HCT116 (cell line): ENCODE data around the gene NEUROD4. TPM values are rescaled to one million over a fixed set of nuclear protein-coding genes. Genes with fewer than 3 reads are reported as not detected.

Experiments used
- ATAC-seq: fragments of 200-7000 bp; cut with Tn5 transposase; 2 replicates; pipeline ENCODE4 v1.9.1; 2020; ENCODE audit warnings: mild to moderate bottlenecking, moderate library complexity
- BruUV-seq: library from RNA; stranded (reverse); fragments of 400-500 nt; replicated peaks from 2 replicates; lab custom pipeline; 2021; lab: Mats Ljungman, UMichigan
- CTCF ChIA-PET: fragments of 300-600 bp; sonication (Branson Sonifier 250); formaldehyde crosslinking; loops from one replicate; lab custom pipeline; 2021; ENCODE audit warnings: antibody characterized with exemption; lab: Charles Lee
- POLR2A ChIA-PET: fragments of 300-600, 350-600 bp; sonication (Branson Sonifier 250); formaldehyde crosslinking; loops from one replicate; lab custom pipeline; 2021; ENCODE audit warnings: antibody characterized with exemption; lab: Charles Lee
- RAD21 ChIA-PET, 2 experiments: fragments of 300-600 bp; sonication (Branson Sonifier 250); formaldehyde crosslinking; loops; one replicate each; lab custom pipeline; 2023; ENCODE audit warnings: low total read pairs in 2 of 2; ENCODE audit not compliant: uncharacterized antibody in 2 of 2, unreplicated experiment in 2 of 2, low non-redundant PET in 1 of 2; lab: Charles Lee
- DNase-seq: peaks from one replicate; pipeline ENCODE4 v3.0.0-alpha.2; 2010; ENCODE audit warnings: low read depth, low spot score
- H2AFZ ChIP-seq: fragments of 200-600 bp; shearing (Covaris generic), sonication (generic); 2 replicates; pipeline ENCODE4 v1.6.1; 2017; ENCODE audit warnings: low read depth, mixed run types, mixed read lengths, antibody characterized with exemption, low read length; ENCODE audit not compliant: poor library complexity, severe bottlenecking
- H3K27ac ChIP-seq: 2 replicates; pipeline ENCODE4 v1.5.1; 2012; ENCODE audit warnings: low read depth, low read length
- H3K27me3 ChIP-seq: fragments of 200-600 bp; sonication (generic); 2 replicates; pipeline ENCODE4 v1.6.1; 2016; ENCODE audit warnings: mixed run types, low read length, mixed read lengths; ENCODE audit not compliant: insufficient read depth
- H3K36me3 ChIP-seq, 2 experiments: fragments of 200-500 bp in 1 of 2; fragments of 200-600 bp in 1 of 2; sonication (Bioruptor generic) in 1 of 2; sonication (generic) in 1 of 2; 2 replicates each; pipeline versions ENCODE4 v1.5.1 to v1.6.1; 2014 to 2016; ENCODE audit warnings: low read length in 2 of 2, inconsistent platforms in 1 of 2, mixed read lengths in 1 of 2, mixed run types in 1 of 2; ENCODE audit not compliant: insufficient read depth in 2 of 2, control insufficient read depth in 1 of 2
- H3K4me1 ChIP-seq, 2 experiments: fragments of 200-600 bp in 1 of 2; sonication (generic) in 1 of 2; 2 replicates each; pipeline versions ENCODE4 v1.5.1 to v1.6.1; 2012 to 2017; ENCODE audit warnings: low read length in 2 of 2, inconsistent platforms in 1 of 2, mild to moderate bottlenecking in 1 of 2, mixed read lengths in 1 of 2, mixed run types in 1 of 2, moderate library complexity in 1 of 2; ENCODE audit not compliant: insufficient read depth in 2 of 2, control insufficient read depth in 1 of 2
- H3K4me2 ChIP-seq: fragments of 200-600 bp; sonication (generic); 2 replicates; pipeline ENCODE4 v1.6.1; 2017; ENCODE audit warnings: mixed run types, low read length, mixed read lengths
- H3K4me3 ChIP-seq, 2 experiments: fragments of 200-600 bp in 1 of 2; sonication (generic) in 1 of 2; replicated peaks in 1 of 2; 2 replicates each; pipeline ENCODE4 v1.5.1; 2011 to 2016; ENCODE audit warnings: low read length in 2 of 2, control low read depth in 1 of 2, low read depth in 1 of 2, mild to moderate bottlenecking in 1 of 2, mixed read lengths in 1 of 2, mixed run types in 1 of 2
- H3K79me2 ChIP-seq: fragments of 200-600 bp; sonication (generic); 2 replicates; pipeline ENCODE4 v1.6.1; 2017; ENCODE audit warnings: mild to moderate bottlenecking, mixed run types, low read length, moderate library complexity, mixed read lengths; ENCODE audit not compliant: insufficient read depth
- H3K9ac ChIP-seq: fragments of 200-600 bp; sonication (generic); 2 replicates; pipeline ENCODE4 v1.6.1; 2016; ENCODE audit warnings: low read length, mixed read lengths
- H3K9me2 ChIP-seq: fragments of 200-600 bp; sonication (generic), shearing (Covaris generic); 2 replicates; pipeline ENCODE4 v1.6.1; 2017; ENCODE audit warnings: mixed run types, mild to moderate bottlenecking, moderate library complexity; ENCODE audit not compliant: insufficient read depth
- H3K9me3 ChIP-seq, 2 experiments: fragments of 200-500 bp in 1 of 2; fragments of 200-600 bp in 1 of 2; sonication (Bioruptor generic) in 1 of 2; sonication (generic) in 1 of 2; 2 replicates each; pipeline ENCODE4 v1.6.1; 2014 to 2017; ENCODE audit warnings: low read length in 2 of 2, mixed read lengths in 2 of 2, inconsistent platforms in 1 of 2, low read depth in 1 of 2, mild to moderate bottlenecking in 1 of 2, mixed run types in 1 of 2, moderate library complexity in 1 of 2; ENCODE audit not compliant: control insufficient read depth in 1 of 2, insufficient read depth in 1 of 2
- H4K20me1 ChIP-seq: fragments of 200-600 bp; sonication (generic), shearing (Covaris generic); 2 replicates; pipeline ENCODE4 v1.6.1; 2017; ENCODE audit warnings: mixed run types, mild to moderate bottlenecking, moderate library complexity; ENCODE audit not compliant: insufficient read depth
- CBX3 ChIP-seq: IDR thresholded peaks from 2 replicates; pipeline ENCODE4 v1.6.1; 2012; ENCODE audit warnings: low read depth
- CEBPB ChIP-seq: IDR thresholded peaks from 2 replicates; pipeline ENCODE4 v1.6.1; 2012; ENCODE audit warnings: low read depth
- CTCF ChIP-seq, 3 experiments: fragments of 200-600 bp in 1 of 3; sonication (generic) in 1 of 3; IDR thresholded peaks in 2 of 3; conservative IDR thresholded peaks in 1 of 3; 2 replicates each; pipeline ENCODE4 v1.5.1; 2012 to 2017; ENCODE audit warnings: low read depth in 2 of 3, low read length in 2 of 3, antibody characterized with exemption in 1 of 3, borderline replicate concordance in 1 of 3, control low read depth in 1 of 3, mild to moderate bottlenecking in 1 of 3, mixed read lengths in 1 of 3, mixed run types in 1 of 3, moderate library complexity in 1 of 3; ENCODE audit not compliant: insufficient read depth in 1 of 3
- EGR1 ChIP-seq: IDR thresholded peaks from 2 replicates; pipeline ENCODE4 v1.6.1; 2012; ENCODE audit warnings: low read depth
- EZH2 ChIP-seq: fragments of 200-600 bp; sonication (generic); IDR thresholded peaks from 2 replicates; pipeline ENCODE4 v1.6.1; 2017; ENCODE audit warnings: antibody characterized with exemption, mixed run types
- EZH2phosphoT487 ChIP-seq: fragments of 200-600 bp; IDR thresholded peaks from 2 replicates; pipeline ENCODE4 v1.6.1; 2018; ENCODE audit warnings: antibody characterized with exemption, borderline replicate concordance
- FOSL1 ChIP-seq: IDR thresholded peaks from 2 replicates; pipeline ENCODE4 v1.6.1; 2012; ENCODE audit warnings: low read depth
- MAX ChIP-seq: IDR thresholded peaks from 2 replicates; pipeline ENCODE4 v1.6.1; 2012
- POLR2A ChIP-seq: IDR thresholded peaks from 2 replicates; pipeline ENCODE4 v1.7.0; 2011; ENCODE audit warnings: borderline replicate concordance; ENCODE audit not compliant: insufficient read depth, insufficient read length; ENCODE audit errors: extremely low read depth
- POLR2AphosphoS5 ChIP-seq: IDR thresholded peaks from 2 replicates; pipeline ENCODE4 v1.6.1; 2011; ENCODE audit warnings: mild to moderate bottlenecking, low read depth, low read length, moderate library complexity
- RAD21 ChIP-seq: IDR thresholded peaks from 2 replicates; pipeline ENCODE4 v1.6.1; 2012; ENCODE audit warnings: low read depth, mild to moderate bottlenecking
- SIN3A ChIP-seq: IDR thresholded peaks from 2 replicates; pipeline ENCODE4 v1.6.1; 2012; ENCODE audit warnings: low read depth
- TCF7L2 ChIP-seq: IDR thresholded peaks from 2 replicates; pipeline ENCODE4 v1.7.0; 2011; ENCODE audit warnings: borderline replicate concordance, inconsistent platforms; ENCODE audit not compliant: insufficient read depth, insufficient read length; ENCODE audit errors: extremely low read depth
- YY1 ChIP-seq: IDR thresholded peaks from 2 replicates; pipeline ENCODE4 v1.6.1; 2011; ENCODE audit warnings: low read length, low read depth, moderate library complexity, mild to moderate bottlenecking; ENCODE audit not compliant: insufficient replicate concordance; ENCODE audit errors: extremely low read depth
- ZFX ChIP-seq: fragments of 450-650 bp; IDR thresholded peaks from 2 replicates; pipeline ENCODE4 v1.6.1; 2017
- intact Hi-C: fragments of 100-400 bp; cut with micrococcal nuclease; formaldehyde crosslinking; loops from 2 replicates; pipeline ENCODE4 v1.10.0; 2022
- total RNA-seq: library from RNA; stranded (reverse); gene quantifications from one replicate; pipeline ENCODE4 v1.2.1, GENCODE V29; 2021; ENCODE audit not compliant: unreplicated experiment
- TF ChIP-seq, protein P1 (sequence below): IDR thresholded peaks from 2 replicates; pipeline ENCODE4 v1.6.1; 2012
- TF ChIP-seq, protein P2 (sequence below): IDR thresholded peaks from 2 replicates; pipeline ENCODE4 v1.6.1; 2012; ENCODE audit warnings: low read depth
- TF ChIP-seq, protein P3 (sequence below): IDR thresholded peaks from 2 replicates; pipeline ENCODE4 v1.6.1; 2011; ENCODE audit warnings: mild to moderate bottlenecking, low read length, moderate library complexity; ENCODE audit not compliant: insufficient replicate concordance; ENCODE audit errors: extremely low read depth

Gene NEUROD4
- total RNA-seq, 1 experiment from 2014 or later = not detected

DNA sequence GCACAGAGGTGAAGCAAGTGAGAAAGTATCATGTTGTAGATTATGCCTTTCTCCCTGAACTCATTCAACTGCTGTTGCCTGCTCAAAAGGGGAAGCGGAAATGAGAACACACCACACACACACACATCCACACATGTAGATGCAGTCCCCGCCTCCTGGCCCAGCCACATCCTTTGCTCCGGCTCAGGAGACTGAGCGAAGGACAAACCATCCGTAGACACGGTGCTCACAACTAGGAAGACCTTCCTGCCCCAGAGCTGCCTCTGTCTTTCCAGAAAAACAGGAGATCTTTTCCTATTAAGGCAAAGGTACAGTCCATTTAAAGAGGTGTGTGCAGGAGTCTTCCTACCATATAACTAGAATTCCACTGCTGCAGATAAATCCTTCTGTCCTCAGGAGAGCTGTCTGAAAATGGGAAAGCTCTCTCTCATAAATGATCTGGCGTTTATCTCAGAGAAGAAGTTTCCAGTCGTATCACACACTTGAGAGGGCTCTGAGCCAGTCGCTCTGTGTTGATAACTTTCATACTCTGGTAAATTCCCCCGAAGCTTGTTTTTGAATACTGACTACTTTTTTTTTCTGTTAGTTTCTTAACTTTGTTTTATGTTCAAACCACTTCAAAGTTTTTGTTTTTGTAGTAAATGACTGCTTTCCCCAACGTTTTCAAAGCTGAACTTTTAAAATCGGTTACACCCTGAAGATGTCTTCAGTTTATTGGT, 35.0 kb upstream of the NEUROD4 start, which contains the start of gene TESPA1:
Gene TESPA1, minus strand, starts transcription at position 105 of the 719 bp plus-strand sequence. CDS start 10,200 bp downstream, outside the sequence.
- ATAC-seq (no peak), DNase-seq (no peak)
- intact Hi-C loops = no loop called here
- no peaks in the 10 kb centered on the region for H3K79me2 ChIP-seq
- H4K20me1 ChIP-seq = no peaks in the 10 kb centered on the region
- H3K9me2 ChIP-seq = no peaks in the 10 kb centered on the region
- no peak within 1 kb of the TSS for H3K4me2 ChIP-seq
- no peaks in the 10 kb centered on the region for H3K4me1 ChIP-seq
- RAD21 ChIA-PET = no interaction called here
- no peak for TF ChIP-seq YY1
- no peak for TF ChIP-seq EZH2phosphoT487
- no peak for TF ChIP-seq ZFX
- TF ChIP-seq CEBPB = no peak
- no peak for TF ChIP-seq CTCF (IDR thresholded peaks at IDR 0.05 in 2 of 3, conservative IDR thresholded peaks at IDR 0.05 in 1 of 3; ENCODE audit: borderline replicate concordance in 1 of 3, insufficient read depth in 1 of 3, low read depth in 2 of 3, low read length in 2 of 3)
- TF ChIP-seq MAX = no peak
- no peak for TF ChIP-seq POLR2A
- TF ChIP-seq FOSL1 = no peak
- TF ChIP-seq EZH2 = no peak
- TF ChIP-seq, protein P1, sequence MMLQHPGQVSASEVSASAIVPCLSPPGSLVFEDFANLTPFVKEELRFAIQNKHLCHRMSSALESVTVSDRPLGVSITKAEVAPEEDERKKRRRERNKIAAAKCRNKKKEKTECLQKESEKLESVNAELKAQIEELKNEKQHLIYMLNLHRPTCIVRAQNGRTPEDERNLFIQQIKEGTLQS = no peak
- no peak for TF ChIP-seq TCF7L2
- TF ChIP-seq CBX3 = no peak
- no peak for TF ChIP-seq RAD21
- TF ChIP-seq, protein P2, sequence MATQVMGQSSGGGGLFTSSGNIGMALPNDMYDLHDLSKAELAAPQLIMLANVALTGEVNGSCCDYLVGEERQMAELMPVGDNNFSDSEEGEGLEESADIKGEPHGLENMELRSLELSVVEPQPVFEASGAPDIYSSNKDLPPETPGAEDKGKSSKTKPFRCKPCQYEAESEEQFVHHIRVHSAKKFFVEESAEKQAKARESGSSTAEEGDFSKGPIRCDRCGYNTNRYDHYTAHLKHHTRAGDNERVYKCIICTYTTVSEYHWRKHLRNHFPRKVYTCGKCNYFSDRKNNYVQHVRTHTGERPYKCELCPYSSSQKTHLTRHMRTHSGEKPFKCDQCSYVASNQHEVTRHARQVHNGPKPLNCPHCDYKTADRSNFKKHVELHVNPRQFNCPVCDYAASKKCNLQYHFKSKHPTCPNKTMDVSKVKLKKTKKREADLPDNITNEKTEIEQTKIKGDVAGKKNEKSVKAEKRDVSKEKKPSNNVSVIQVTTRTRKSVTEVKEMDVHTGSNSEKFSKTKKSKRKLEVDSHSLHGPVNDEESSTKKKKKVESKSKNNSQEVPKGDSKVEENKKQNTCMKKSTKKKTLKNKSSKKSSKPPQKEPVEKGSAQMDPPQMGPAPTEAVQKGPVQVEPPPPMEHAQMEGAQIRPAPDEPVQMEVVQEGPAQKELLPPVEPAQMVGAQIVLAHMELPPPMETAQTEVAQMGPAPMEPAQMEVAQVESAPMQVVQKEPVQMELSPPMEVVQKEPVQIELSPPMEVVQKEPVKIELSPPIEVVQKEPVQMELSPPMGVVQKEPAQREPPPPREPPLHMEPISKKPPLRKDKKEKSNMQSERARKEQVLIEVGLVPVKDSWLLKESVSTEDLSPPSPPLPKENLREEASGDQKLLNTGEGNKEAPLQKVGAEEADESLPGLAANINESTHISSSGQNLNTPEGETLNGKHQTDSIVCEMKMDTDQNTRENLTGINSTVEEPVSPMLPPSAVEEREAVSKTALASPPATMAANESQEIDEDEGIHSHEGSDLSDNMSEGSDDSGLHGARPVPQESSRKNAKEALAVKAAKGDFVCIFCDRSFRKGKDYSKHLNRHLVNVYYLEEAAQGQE = no peak
- no peak for TF ChIP-seq POLR2AphosphoS5
- TF ChIP-seq SIN3A = no peak
- TF ChIP-seq, protein P3, sequence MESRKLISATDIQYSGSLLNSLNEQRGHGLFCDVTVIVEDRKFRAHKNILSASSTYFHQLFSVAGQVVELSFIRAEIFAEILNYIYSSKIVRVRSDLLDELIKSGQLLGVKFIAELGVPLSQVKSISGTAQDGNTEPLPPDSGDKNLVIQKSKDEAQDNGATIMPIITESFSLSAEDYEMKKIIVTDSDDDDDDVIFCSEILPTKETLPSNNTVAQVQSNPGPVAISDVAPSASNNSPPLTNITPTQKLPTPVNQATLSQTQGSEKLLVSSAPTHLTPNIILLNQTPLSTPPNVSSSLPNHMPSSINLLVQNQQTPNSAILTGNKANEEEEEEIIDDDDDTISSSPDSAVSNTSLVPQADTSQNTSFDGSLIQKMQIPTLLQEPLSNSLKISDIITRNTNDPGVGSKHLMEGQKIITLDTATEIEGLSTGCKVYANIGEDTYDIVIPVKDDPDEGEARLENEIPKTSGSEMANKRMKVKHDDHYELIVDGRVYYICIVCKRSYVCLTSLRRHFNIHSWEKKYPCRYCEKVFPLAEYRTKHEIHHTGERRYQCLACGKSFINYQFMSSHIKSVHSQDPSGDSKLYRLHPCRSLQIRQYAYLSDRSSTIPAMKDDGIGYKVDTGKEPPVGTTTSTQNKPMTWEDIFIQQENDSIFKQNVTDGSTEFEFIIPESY = no peak
- no peak for TF ChIP-seq EGR1
- TF ChIP-seq, all 23 proteins: peak for 0
- H3K27ac ChIP-seq = no peak within 1 kb of the TSS
- H3K9ac ChIP-seq = no peak within 1 kb of the TSS
- CTCF ChIA-PET = interaction anchor here (1.2 kb wide), 1 partner anchor 8 kb away, joined by 5 read pairs; no protein-coding TSS in a partner anchor
- no peaks in the 10 kb centered on the region for H3K9me3 ChIP-seq
- no peaks in the 10 kb centered on the region for H3K36me3 ChIP-seq
- H2AFZ ChIP-seq = no peak within 1 kb of the TSS
- POLR2A ChIA-PET = no interaction called here
- no peak within 1 kb of the TSS for H3K4me3 ChIP-seq
- BruUV-seq = no TSS peak
- H3K27me3 ChIP-seq = peaks cover 82% of the 10 kb centered on the region
